Right kidney (tissue), 9 donors: ENCODE results near the gene CD84.
"Not testable (repeated sequence)": the region's sequence is repeated elsewhere in the genome, so short reads cannot be mapped to it uniquely, and the experiment has no call there.

Source experiments
- DNase-seq: peaks from one replicate; pipeline ENCODE4 v3.0.0-alpha.2; 2016
- long read RNA-seq, 8 donors: transcript quantifications; one replicate each; lab custom pipeline, GENCODE V29; 2026

Gene CD84
- long read RNA-seq, donor 1 = 0 reads
- long read RNA-seq, donor 2 = 0 reads
- long read RNA-seq, donor 3 = 0 reads
- long read RNA-seq, donor 4 = 0 reads
- long read RNA-seq, donor 5 = 0 reads
- long read RNA-seq, donor 6 = 0 reads
- long read RNA-seq, donor 7 = 0 reads
- long read RNA-seq, donor 8 = 0 reads

- no peak for DNase-seq
Observed at GRCh38 chr1:160579216-160579701, at the start of gene CD84. CD84 (minus strand) TSS chr1:160579496; CDS start chr1:160579437, 59 bp downstream.

- DNase-seq = no peak
Observed at GRCh38 chr1:160628799-160629263, 49.5 kb upstream of the CD84 start.

- DNase-seq = not testable (repeated sequence)
Observed at GRCh38 chr1:160627677-160628289, 48.5 kb upstream of the CD84 start.

GRCh38 chr1:160626509-160627342, 47.4 kb upstream of the CD84 start:
- no peak for DNase-seq

GRCh38 chr1:160625725-160626498, 46.6 kb upstream of the CD84 start:
- no peak for DNase-seq

- no peak for DNase-seq
Observed at GRCh38 chr1:160625321-160625720, 46.0 kb upstream of the CD84 start.

GRCh38 chr1:160624464-160624863, 45.2 kb upstream of the CD84 start:
- no peak for DNase-seq

- no peak for DNase-seq
Observed at GRCh38 chr1:160623862-160624261, 44.6 kb upstream of the CD84 start.

- DNase-seq = no peak
Observed at GRCh38 chr1:160623227-160623633, 43.9 kb upstream of the CD84 start.

- no peak for DNase-seq
Observed at GRCh38 chr1:160622501-160623226, 43.4 kb upstream of the CD84 start.

- no peak for DNase-seq
Observed at GRCh38 chr1:160621633-160622413, 42.5 kb upstream of the CD84 start.

GRCh38 chr1:160620942-160621632, 41.8 kb upstream of the CD84 start:
- no peak for DNase-seq

GRCh38 chr1:160619742-160620277, 40.5 kb upstream of the CD84 start:
- DNase-seq = no peak

GRCh38 chr1:160618763-160619274, 39.5 kb upstream of the CD84 start:
- no peak for DNase-seq

- no peak for DNase-seq
Observed at GRCh38 chr1:160618327-160618726, 39.0 kb upstream of the CD84 start.

- DNase-seq = no peak
Observed at GRCh38 chr1:160615660-160616059, 36.4 kb upstream of the CD84 start.

- no peak for DNase-seq
Observed at GRCh38 chr1:160614410-160614809, 35.1 kb upstream of the CD84 start.

GRCh38 chr1:160612613-160613218, 33.4 kb upstream of the CD84 start:
- DNase-seq = no peak

GRCh38 chr1:160610569-160611242, 31.4 kb upstream of the CD84 start:
- no peak for DNase-seq
